K562 (cell line): ENCODE measurements around the gene GIMAP7. TPM values are rescaled to one million over a fixed set of nuclear protein-coding genes. Genes with fewer than 3 reads are reported as not detected.

ENCODE experiments used
- ARHGAP35 ChIP-seq: fragments of 450-650 bp; IDR thresholded peaks from 2 replicates; pipeline ENCODE4 v1.6.1; 2018; ENCODE audit not compliant: partially characterized antibody
- BMI1 ChIP-seq: fragments of 150-350 bp; IDR thresholded peaks from 2 replicates; pipeline ENCODE4 v1.6.1; 2014; ENCODE audit warnings: low read length
- CC2D1A ChIP-seq: fragments of 450-650 bp; IDR thresholded peaks from 2 replicates; pipeline ENCODE4 v1.6.1; 2017; ENCODE audit warnings: mild to moderate bottlenecking
- IFI16 ChIP-seq: fragments of 250-450 bp; sonication (Bioruptor Pico); IDR thresholded peaks from 2 replicates; pipeline ENCODE4 v2.1.2; 2022; ENCODE audit warnings: mild to moderate bottlenecking, inconsistent platforms
- KAT2B ChIP-seq: IDR thresholded peaks from one replicate; pipeline ENCODE4 v1.6.1; 2012; ENCODE audit warnings: low read depth, mild to moderate bottlenecking, control low read depth, inconsistent platforms, low read length, moderate library complexity
- SMARCE1 ChIP-seq: fragments of 450-650 bp; IDR thresholded peaks from 2 replicates; pipeline ENCODE4 v1.7.1; 2016; ENCODE audit warnings: mild to moderate bottlenecking
- SP1 ChIP-seq: sonication (generic); formaldehyde crosslinking; IDR thresholded peaks from 2 replicates; pipeline ENCODE4 v1.8.1; 2022; ENCODE audit warnings: mild to moderate bottlenecking, missing genetic modification reagents
- SRSF7 ChIP-seq: fragments of 200-400 bp; formaldehyde crosslinking; optimal IDR thresholded peaks from 2 replicates; pipeline ENCODE3; 2017; ENCODE audit warnings: mild to moderate bottlenecking, low read depth, low read length
- ZFP30 ChIP-seq: fragments of 250-450 bp; sonication (Bioruptor Pico); IDR thresholded peaks from 2 replicates; pipeline ENCODE4 v1.8.0; 2022; ENCODE audit warnings: moderate library complexity, mild to moderate bottlenecking, inconsistent platforms, borderline replicate concordance
- ZNF12 ChIP-seq: sonication (generic); formaldehyde crosslinking; IDR thresholded peaks from 2 replicates; pipeline ENCODE4 v1.4.0; 2020; ENCODE audit warnings: mild to moderate bottlenecking, missing genetic modification reagents
- ZNF133 ChIP-seq: fragments of 250-450 bp; sonication (Bioruptor Pico); IDR thresholded peaks from 2 replicates; pipeline ENCODE4 v1.4.0; 2020; ENCODE audit warnings: mild to moderate bottlenecking
- ZNF589 ChIP-seq: fragments of 200-800 bp; sonication (Bioruptor generic); IDR thresholded peaks from 2 replicates; pipeline ENCODE4 v1.6.1; 2016; ENCODE audit warnings: low read depth, missing genetic modification characterization, missing compliant biosample characterization
- ZNF707 ChIP-seq: fragments of 250-450 bp; sonication (Bioruptor Pico); conservative IDR thresholded peaks from 2 replicates; pipeline ENCODE4 v1.8.0; 2022; ENCODE audit warnings: inconsistent platforms, mild to moderate bottlenecking, moderate library complexity
- polyA plus RNA-seq, 8 experiments: library from polyadenylated mRNA; depleted of rRNA in 4 of 8; stranded (reverse) in 5 of 8; unstranded in 3 of 8; fragments of >200 nt; fragmentation: Nextera tagmentation in 2 of 8; fragmentation: Illumina TruSeq in 1 of 8; extraction: Ambion mirVana in 2 of 8; extraction: Trizol in 1 of 8; gene quantifications; 2 replicates each; pipeline versions ENCODE4 v1.2.1 to v1.2.3, GENCODE V29; 2011 to 2014; ENCODE audit warnings: inconsistent platforms in 1 of 8, missing spikeins in 1 of 8
- total RNA-seq, 7 experiments: library from RNA; depleted of rRNA in 6 of 7; stranded (reverse); fragments of >200 nt in 6 of 7; fragmentation: Illumina TruSeq in 2 of 7; extraction: Trizol in 2 of 7; gene quantifications; 2 replicates each; pipeline versions ENCODE4 v1.2.1 to v1.2.3, GENCODE V29; 2011 to 2021; ENCODE audit warnings: low replicate concordance in 1 of 7
- TF ChIP-seq, protein P1 (sequence below): fragments of 150-350 bp; conservative IDR thresholded peaks from 2 replicates; pipeline ENCODE4 v1.6.1; 2014; ENCODE audit warnings: low read length
- TF ChIP-seq, protein P2 (sequence below), 2 experiments: IDR thresholded peaks; 2 replicates each; pipeline ENCODE4 v1.6.1; 2011; ENCODE audit warnings: borderline replicate concordance in 1 of 2, control low read depth in 1 of 2, low read depth in 1 of 2, low read length in 1 of 2, mild to moderate bottlenecking in 1 of 2, mixed read lengths in 1 of 2, moderate library complexity in 1 of 2; ENCODE audit not compliant: insufficient read depth in 1 of 2, insufficient read length in 1 of 2, poor library complexity in 1 of 2, severe bottlenecking in 1 of 2; ENCODE audit errors: extremely low read depth in 1 of 2
- TF ChIP-seq, protein P3 (sequence below): fragments of 450-650 bp; IDR thresholded peaks from 2 replicates; pipeline ENCODE4 v1.6.1; 2016
- TF ChIP-seq, protein P4 (sequence below): sonication (generic); formaldehyde crosslinking; IDR thresholded peaks from 2 replicates; pipeline ENCODE4 v1.8.0; 2022; ENCODE audit warnings: mild to moderate bottlenecking, missing genetic modification reagents
- TF ChIP-seq, protein P5 (sequence below): fragments of 250-450 bp; sonication (Bioruptor Pico); IDR thresholded peaks from 2 replicates; pipeline ENCODE4 v1.8.0; 2022; ENCODE audit warnings: moderate library complexity, mild to moderate bottlenecking, inconsistent platforms

The GIMAP7 gene
- total and polyA plus RNA-seq, 9 of the 15 experiments (the other 6 are each of a cell fraction or from before 2014, with no cell fraction given), result 0.42 TPM; not detected in 8

DNA sequence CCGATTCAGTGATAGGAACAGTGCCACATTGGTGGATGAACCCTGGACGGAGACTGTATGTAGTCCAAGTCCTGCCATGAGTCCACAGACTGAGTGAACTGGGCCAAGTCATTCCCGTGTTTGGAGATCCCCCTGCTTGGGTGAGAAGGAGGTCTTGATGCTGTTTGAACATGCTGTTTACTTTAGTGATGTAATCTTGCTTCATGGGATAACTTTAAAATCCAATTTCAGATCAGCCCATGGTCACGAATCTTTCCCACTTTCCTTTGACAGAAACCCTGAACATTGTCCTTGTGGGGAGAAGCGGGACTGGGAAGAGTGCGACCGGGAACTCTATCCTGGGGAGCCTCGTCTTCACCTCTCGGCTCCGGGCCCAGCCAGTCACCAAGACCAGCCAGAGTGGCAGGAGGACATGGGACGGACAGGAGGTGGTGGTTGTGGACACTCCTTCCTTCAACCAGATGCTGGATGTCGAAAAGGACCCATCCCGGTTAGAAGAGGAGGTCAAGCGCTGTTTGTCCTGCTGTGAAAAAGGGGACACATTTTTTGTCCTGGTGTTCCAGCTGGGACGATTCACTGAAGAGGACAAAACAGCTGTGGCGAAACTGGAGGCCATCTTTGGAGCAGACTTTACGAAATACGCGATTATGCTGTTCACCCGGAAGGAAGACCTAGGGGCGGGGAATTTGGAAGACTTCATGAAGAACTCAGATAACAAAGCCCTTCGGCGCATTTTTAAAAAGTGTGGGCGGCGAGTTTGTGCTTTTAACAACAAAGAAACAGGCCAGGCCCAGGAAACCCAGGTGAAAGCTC is 37.6 kb upstream of the GIMAP7 start (continued):
- TF ChIP-seq, protein P1, sequence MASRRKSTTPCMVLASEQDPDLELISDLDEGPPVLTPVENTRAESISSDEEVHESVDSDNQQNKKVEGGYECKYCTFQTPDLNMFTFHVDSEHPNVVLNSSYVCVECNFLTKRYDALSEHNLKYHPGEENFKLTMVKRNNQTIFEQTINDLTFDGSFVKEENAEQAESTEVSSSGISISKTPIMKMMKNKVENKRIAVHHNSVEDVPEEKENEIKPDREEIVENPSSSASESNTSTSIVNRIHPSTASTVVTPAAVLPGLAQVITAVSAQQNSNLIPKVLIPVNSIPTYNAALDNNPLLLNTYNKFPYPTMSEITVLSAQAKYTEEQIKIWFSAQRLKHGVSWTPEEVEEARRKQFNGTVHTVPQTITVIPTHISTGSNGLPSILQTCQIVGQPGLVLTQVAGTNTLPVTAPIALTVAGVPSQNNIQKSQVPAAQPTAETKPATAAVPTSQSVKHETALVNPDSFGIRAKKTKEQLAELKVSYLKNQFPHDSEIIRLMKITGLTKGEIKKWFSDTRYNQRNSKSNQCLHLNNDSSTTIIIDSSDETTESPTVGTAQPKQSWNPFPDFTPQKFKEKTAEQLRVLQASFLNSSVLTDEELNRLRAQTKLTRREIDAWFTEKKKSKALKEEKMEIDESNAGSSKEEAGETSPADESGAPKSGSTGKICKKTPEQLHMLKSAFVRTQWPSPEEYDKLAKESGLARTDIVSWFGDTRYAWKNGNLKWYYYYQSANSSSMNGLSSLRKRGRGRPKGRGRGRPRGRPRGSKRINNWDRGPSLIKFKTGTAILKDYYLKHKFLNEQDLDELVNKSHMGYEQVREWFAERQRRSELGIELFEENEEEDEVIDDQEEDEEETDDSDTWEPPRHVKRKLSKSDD, result no peak
- TF ChIP-seq KAT2B (no peak), CC2D1A (no peak), ZFP30 (no peak), IFI16 (no peak), ZNF707 (CRISPR knock-in tag) (no peak), ARHGAP35 (no peak), SP1 (CRISPR knock-in tag) (no peak), SMARCE1 (no peak), ZNF589 (0 out of 2 replicates have a peak, but pooled peaks have one; percentile 29), ZNF12 (CRISPR knock-in tag) (no peak), ZNF133 (CRISPR knock-in tag) (no peak), BMI1 (no peak), SRSF7 (no peak)
- TF ChIP-seq, protein P2, sequence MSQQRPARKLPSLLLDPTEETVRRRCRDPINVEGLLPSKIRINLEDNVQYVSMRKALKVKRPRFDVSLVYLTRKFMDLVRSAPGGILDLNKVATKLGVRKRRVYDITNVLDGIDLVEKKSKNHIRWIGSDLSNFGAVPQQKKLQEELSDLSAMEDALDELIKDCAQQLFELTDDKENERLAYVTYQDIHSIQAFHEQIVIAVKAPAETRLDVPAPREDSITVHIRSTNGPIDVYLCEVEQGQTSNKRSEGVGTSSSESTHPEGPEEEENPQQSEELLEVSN (IDR thresholded peaks at IDR 0.05; ENCODE audit: borderline replicate concordance in 1 of 2, extremely low read depth in 1 of 2, insufficient read depth in 1 of 2, insufficient read length in 1 of 2, low read depth in 1 of 2, low read length in 1 of 2, poor library complexity in 1 of 2, severe bottlenecking in 1 of 2), result peak in 1 of 2 experiments; percentile 7
- TF ChIP-seq, protein P3, sequence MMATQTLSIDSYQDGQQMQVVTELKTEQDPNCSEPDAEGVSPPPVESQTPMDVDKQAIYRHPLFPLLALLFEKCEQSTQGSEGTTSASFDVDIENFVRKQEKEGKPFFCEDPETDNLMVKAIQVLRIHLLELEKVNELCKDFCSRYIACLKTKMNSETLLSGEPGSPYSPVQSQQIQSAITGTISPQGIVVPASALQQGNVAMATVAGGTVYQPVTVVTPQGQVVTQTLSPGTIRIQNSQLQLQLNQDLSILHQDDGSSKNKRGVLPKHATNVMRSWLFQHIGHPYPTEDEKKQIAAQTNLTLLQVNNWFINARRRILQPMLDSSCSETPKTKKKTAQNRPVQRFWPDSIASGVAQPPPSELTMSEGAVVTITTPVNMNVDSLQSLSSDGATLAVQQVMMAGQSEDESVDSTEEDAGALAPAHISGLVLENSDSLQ, result 0 out of 2 replicates have a peak, but pooled peaks have one; percentile 13
- TF ChIP-seq, protein P4, sequence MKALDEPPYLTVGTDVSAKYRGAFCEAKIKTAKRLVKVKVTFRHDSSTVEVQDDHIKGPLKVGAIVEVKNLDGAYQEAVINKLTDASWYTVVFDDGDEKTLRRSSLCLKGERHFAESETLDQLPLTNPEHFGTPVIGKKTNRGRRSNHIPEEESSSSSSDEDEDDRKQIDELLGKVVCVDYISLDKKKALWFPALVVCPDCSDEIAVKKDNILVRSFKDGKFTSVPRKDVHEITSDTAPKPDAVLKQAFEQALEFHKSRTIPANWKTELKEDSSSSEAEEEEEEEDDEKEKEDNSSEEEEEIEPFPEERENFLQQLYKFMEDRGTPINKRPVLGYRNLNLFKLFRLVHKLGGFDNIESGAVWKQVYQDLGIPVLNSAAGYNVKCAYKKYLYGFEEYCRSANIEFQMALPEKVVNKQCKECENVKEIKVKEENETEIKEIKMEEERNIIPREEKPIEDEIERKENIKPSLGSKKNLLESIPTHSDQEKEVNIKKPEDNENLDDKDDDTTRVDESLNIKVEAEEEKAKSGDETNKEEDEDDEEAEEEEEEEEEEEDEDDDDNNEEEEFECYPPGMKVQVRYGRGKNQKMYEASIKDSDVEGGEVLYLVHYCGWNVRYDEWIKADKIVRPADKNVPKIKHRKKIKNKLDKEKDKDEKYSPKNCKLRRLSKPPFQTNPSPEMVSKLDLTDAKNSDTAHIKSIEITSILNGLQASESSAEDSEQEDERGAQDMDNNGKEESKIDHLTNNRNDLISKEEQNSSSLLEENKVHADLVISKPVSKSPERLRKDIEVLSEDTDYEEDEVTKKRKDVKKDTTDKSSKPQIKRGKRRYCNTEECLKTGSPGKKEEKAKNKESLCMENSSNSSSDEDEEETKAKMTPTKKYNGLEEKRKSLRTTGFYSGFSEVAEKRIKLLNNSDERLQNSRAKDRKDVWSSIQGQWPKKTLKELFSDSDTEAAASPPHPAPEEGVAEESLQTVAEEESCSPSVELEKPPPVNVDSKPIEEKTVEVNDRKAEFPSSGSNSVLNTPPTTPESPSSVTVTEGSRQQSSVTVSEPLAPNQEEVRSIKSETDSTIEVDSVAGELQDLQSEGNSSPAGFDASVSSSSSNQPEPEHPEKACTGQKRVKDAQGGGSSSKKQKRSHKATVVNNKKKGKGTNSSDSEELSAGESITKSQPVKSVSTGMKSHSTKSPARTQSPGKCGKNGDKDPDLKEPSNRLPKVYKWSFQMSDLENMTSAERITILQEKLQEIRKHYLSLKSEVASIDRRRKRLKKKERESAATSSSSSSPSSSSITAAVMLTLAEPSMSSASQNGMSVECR (CRISPR knock-in tag), result 0 out of 2 replicates have a peak, but pooled peaks have one; percentile 18
- TF ChIP-seq, protein P5, sequence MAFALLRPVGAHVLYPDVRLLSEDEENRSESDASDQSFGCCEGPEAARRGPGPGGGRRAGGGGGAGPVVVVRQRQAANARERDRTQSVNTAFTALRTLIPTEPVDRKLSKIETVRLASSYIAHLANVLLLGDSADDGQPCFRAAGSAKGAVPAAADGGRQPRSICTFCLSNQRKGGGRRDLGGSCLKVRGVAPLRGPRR (CRISPR knock-in tag), result no peak
